Stimulated activated naive B cell treated with anti-CD40 and anti-IgM and Interleukin-4, amounts not matched to agents 10 μg/mL and 1 μg/mL and 100 μg/mL, for 72 hours (primary cell): ENCODE data around the gene DNPEP.
A peak's percentile ranks its signal among the peaks of the same experiment; 100 is the strongest.

Experiments
- ATAC-seq, 2 donors: fragments of 150-1000 bp; cut with Tn5 transposase; replicated peaks; 2 replicates each; pipeline ENCODE4 v1.10.0; 2021; ENCODE audit warnings: moderate library complexity in 1 of 2
- DNase-seq: peaks from one replicate; pipeline ENCODE4 v3.0.0; 2021
- H3K27ac Mint-ChIP-seq: one replicate; pipeline ENCODE4 v1.8.0; 2022; ENCODE audit warnings: mild to moderate bottlenecking, mixed read lengths
- H3K27me3 Mint-ChIP-seq, 2 donors: one replicate each; pipeline ENCODE4 v1.8.0; 2022; ENCODE audit warnings: mixed read lengths in 2 of 2
- H3K36me3 Mint-ChIP-seq, 2 donors: one replicate each; pipeline ENCODE4 v1.8.0; 2022; ENCODE audit warnings: mixed read lengths in 2 of 2, mild to moderate bottlenecking in 1 of 2
- H3K4me1 Mint-ChIP-seq, 2 donors: one replicate each; pipeline ENCODE4 v1.8.0; 2022; ENCODE audit warnings: mixed read lengths in 2 of 2, mild to moderate bottlenecking in 1 of 2
- H3K4me3 Mint-ChIP-seq, 2 donors: one replicate each; pipeline ENCODE4 v1.8.0; 2022; ENCODE audit warnings: mild to moderate bottlenecking in 2 of 2, mixed read lengths in 2 of 2, moderate library complexity in 1 of 2
- H3K9me3 Mint-ChIP-seq, 2 donors: one replicate each; pipeline ENCODE4 v1.8.0; 2022; ENCODE audit warnings: mixed read lengths in 2 of 2, mild to moderate bottlenecking in 1 of 2

Gene DNPEP

DNA sequence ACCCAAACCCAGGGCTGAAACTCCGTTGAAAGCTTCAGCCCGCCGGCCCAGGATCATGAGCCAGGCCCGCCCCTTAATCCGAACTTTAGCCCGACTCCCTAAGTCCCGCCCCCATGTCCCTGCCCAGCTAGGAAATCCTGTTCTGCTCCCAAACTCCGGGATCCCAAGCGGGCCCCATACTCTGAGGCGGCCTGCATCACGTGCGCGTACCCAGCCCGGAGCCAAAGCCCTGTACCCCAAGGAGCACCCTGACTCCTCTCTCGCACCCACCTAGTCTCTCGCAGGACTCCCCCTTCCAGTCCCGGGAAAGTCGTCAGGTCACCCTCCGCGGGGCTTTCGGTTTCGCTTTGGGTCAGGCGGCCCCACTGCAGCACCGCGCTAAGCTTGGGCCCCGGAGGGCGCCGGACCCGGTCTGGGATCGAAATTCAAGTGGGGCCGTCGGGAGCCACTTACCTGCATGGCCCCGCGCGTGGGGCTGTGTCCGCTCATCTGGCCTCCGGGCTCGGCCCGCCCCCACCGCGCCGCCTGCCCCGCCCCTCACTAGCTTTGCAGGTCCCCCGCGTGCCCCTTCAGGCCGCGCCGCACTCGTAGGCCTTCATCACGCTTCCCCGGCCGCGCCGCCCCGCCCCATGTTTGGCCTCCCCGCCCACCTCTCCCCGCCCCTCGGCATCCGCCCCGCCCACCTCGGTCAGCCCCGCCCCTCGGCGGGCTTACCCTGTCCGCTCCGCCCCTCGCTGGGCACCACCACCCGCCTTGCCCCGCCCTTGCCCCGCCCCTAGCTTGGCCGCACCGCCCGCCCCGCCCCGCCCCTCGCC, at the start of gene DNPEP:
DNPEP (minus strand) TSS at position 607 of the 815 bp plus-strand sequence; CDS start at position 489, 118 bp downstream.
- ATAC-seq (peak; percentile 68 to 74), DNase-seq (peak; percentile 88)
- H3K4me3 Mint-ChIP-seq, result peak within 1 kb of the TSS; percentile 96
- H3K36me3 Mint-ChIP-seq, result peaks cover 22 to 41% of the 10 kb centered on the region in 2 donors
- H3K4me1 Mint-ChIP-seq, result peaks cover 6 to 22% of the 10 kb centered on the region in 2 donors
- no peaks in the 10 kb centered on the region for H3K9me3 Mint-ChIP-seq
- H3K27ac Mint-ChIP-seq, result peak within 1 kb of the TSS; percentile 98
- peaks cover under 1% of the 10 kb centered on the region in 2 donors for H3K27me3 Mint-ChIP-seq

DNA sequence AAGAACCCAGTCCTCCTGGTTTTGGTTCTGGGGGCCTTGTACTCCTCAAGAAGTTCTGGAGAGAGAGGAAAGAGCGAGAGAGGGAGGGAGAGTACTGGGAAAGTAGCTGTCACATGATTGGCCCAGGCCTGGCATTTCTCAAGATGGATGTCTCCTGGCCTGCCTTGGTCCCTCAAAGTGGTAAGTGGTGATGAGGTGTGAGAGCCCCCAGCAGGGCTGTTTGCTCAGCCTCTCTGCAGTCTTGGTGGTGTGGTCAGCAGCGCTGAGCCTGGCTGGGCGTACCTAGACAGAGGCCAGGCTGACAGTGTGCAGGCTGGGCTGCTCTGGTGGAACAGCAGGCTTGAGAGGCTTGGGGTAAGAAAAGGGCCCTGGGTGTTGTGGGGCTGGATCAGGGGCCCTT, 49.4 kb upstream of the DNPEP start:
- peaks cover 24 to 27% of the 10 kb centered on the region in 2 donors for H3K27me3 Mint-ChIP-seq
- H3K4me3 Mint-ChIP-seq, result no peak overlapping the region

DNA sequence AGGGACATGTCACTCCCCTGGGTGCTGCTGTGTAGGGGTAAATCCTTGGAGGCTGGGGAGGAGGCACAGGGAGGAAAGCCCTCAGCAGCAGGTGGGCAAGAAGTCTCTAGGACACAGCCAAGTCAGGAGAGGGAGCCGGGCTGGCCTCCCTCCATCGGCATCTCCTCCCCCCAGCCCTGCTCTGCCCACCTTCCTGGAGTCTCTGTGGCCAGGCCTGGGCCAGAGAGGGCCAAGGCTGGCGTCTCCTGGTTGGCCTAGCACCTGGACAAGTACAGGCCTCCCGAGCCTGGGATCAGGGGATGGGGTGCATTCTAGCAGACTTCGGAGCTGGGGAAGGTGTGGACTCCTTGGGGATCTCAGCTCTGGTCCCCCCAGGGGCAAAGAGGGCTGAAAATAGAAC, 48.8 kb upstream of the DNPEP start:
- Mint-ChIP-seq H3K4me1 (peaks cover 7 to 8% of the 10 kb centered on the region in 2 donors), H3K9me3 (no peaks in the 10 kb centered on the region), H3K27ac (no peak overlapping the region), H3K4me3 (no peak overlapping the region), H3K27me3 (peaks cover 27 to 28% of the 10 kb centered on the region in 2 donors), H3K36me3 (no peaks in the 10 kb centered on the region)
- DNase-seq, result no peak
- ATAC-seq, result no peak

More for the DNA sequence above, 49.4 kb upstream of the DNPEP start:
- no peak for DNase-seq
- H3K36me3 Mint-ChIP-seq, result no peaks in the 10 kb centered on the region
- no peak overlapping the region for H3K27ac Mint-ChIP-seq
- peak in 1 of 2 donors; percentile 5 for ATAC-seq
- no peaks in the 10 kb centered on the region for H3K9me3 Mint-ChIP-seq
- peaks cover 9 to 10% of the 10 kb centered on the region in 2 donors for H3K4me1 Mint-ChIP-seq

DNA sequence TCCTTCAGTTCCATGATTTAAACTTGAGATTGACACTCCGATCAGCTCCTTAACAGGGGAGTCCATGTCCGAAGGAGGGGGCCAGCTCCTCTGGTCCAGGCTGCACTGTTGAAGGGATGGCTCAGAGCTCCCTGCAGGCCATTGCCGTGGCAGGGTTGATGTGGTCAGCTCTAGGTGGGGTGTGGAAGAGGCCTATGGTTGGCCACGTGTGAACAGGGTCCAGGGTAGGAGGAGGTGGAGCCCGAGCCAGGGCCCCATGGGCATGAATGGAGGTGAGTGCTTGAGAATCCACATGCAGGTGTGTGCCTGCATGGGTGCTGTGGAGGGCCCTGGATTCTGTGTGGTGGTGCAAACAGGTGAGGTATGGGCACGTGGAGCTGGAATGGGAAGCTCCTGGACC, 48.0 kb upstream of the DNPEP start:
- H3K36me3 Mint-ChIP-seq, result no peaks in the 10 kb centered on the region
- H3K27me3 Mint-ChIP-seq, result peaks cover 23 to 26% of the 10 kb centered on the region in 2 donors
- peaks cover 0 to under 1% of the 10 kb centered on the region in 2 donors for H3K4me1 Mint-ChIP-seq
- ATAC-seq, result no peak
- no peaks in the 10 kb centered on the region for H3K9me3 Mint-ChIP-seq
- H3K4me3 Mint-ChIP-seq, result no peak overlapping the region
- H3K27ac Mint-ChIP-seq, result no peak overlapping the region
- DNase-seq, result no peak

DNA sequence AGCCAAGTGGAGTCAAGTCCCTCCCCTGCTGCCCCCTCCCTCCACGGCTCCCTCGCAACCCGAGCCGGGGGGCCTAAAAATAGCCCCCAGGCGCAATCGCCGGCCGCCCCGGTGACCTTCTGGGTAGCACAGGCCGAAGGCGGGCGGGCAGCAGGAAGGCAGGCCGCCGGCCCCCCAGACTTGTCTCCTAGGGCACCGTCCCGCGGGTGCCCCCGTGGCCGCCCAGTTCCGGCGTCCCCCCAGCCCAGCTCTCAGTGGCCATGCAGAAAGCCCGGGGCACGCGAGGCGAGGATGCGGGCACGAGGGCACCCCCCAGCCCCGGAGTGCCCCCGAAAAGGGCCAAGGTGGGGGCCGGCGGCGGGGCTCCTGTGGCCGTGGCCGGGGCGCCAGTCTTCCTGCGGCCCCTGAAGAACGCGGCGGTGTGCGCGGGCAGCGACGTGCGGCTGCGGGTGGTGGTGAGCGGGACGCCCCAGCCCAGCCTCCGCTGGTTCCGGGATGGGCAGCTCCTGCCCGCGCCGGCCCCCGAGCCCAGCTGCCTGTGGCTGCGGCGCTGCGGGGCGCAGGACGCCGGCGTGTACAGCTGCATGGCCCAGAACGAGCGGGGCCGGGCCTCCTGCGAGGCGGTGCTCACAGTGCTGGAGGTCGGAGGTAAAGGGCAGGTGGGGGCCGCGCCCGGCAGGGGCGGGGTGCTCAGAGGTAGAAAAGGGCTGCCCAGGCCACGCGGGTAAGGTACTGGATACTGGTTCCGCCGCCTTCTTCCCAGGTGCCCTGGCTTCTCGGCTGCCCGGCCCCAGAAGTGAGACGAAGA, 47.2 kb upstream of the DNPEP start, which contains the start of gene SPEG:
SPEG (plus strand) TSS at position 126 of the 808 bp plus-strand sequence; CDS start at position 261, 135 bp downstream.
- no peak for ATAC-seq
- no peak for DNase-seq
- H3K36me3 Mint-ChIP-seq, result no peaks in the 10 kb centered on the region
- H3K27me3 Mint-ChIP-seq, result peaks cover 21 to 25% of the 10 kb centered on the region in 2 donors
- H3K4me3 Mint-ChIP-seq, result no peak within 1 kb of the TSS
- no peaks in the 10 kb centered on the region for H3K9me3 Mint-ChIP-seq
- H3K4me1 Mint-ChIP-seq, result no peaks in the 10 kb centered on the region
- H3K27ac Mint-ChIP-seq, result no peak within 1 kb of the TSS

DNA sequence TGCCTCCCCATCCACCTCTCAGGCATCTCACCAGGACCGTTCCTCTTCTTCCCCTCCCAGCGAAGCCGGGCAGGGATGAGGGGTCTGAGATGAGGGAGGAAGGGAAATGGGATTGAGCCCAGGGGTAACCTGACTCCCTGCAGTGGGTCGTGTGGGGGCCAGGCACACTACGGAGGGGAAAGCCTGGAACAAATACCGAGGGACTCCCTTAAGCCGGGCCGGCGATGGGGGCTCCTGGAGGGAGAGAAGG, 46.7 kb upstream of the DNPEP start:
- Mint-ChIP-seq H3K36me3 (no peaks in the 10 kb centered on the region), H3K27ac (no peak overlapping the region), H3K9me3 (no peaks in the 10 kb centered on the region), H3K4me1 (no peaks in the 10 kb centered on the region), H3K27me3 (peaks cover 21 to 25% of the 10 kb centered on the region in 2 donors), H3K4me3 (no peak overlapping the region)
- DNase-seq (no peak), ATAC-seq (no peak)

DNA sequence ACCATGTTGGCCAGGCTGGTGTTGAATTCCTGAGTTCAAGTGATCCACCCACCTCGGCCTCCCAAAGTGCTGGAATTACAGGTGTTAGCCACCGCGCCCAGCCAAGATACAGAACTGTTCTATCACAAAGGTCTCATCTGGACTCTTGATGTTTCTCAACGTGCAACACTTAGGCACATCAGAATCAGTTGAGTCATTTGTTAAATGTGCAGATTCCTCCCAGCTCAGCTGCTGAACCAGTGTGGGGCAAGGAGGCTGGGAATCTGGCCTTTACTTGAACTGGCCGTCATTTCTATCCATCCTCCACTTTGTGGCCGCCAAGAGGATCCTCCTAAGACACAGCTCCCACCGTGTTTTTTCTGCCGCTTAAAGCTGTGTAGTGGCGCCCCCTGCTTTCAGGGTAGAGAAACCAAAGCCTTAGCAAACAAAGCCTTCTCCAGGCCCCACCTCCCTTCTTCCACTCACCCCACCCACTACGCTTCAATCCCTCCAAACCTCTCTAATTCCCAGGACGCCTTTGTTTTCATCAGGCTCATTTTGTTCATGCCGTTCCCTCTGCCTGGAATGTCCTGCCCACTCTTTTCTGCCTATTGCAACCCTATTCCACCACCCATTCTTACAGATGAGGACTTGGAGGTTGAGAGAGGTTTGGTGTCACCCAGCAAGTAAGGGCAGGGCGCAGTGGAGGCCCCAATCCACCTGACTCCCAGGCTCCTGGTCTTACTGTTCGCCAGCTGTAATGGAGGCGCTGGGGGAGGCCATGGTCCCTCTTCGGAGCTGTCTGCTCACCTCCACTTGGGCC, 46.2 kb upstream of the DNPEP start:
- H3K27me3 Mint-ChIP-seq, result peaks cover 21 to 30% of the 10 kb centered on the region in 2 donors
- H3K9me3 Mint-ChIP-seq, result no peaks in the 10 kb centered on the region
- no peaks in the 10 kb centered on the region for H3K36me3 Mint-ChIP-seq
- no peak overlapping the region for H3K27ac Mint-ChIP-seq
- no peak overlapping the region for H3K4me3 Mint-ChIP-seq
- ATAC-seq, result no peak
- DNase-seq, result no peak
- H3K4me1 Mint-ChIP-seq, result no peaks in the 10 kb centered on the region

DNA sequence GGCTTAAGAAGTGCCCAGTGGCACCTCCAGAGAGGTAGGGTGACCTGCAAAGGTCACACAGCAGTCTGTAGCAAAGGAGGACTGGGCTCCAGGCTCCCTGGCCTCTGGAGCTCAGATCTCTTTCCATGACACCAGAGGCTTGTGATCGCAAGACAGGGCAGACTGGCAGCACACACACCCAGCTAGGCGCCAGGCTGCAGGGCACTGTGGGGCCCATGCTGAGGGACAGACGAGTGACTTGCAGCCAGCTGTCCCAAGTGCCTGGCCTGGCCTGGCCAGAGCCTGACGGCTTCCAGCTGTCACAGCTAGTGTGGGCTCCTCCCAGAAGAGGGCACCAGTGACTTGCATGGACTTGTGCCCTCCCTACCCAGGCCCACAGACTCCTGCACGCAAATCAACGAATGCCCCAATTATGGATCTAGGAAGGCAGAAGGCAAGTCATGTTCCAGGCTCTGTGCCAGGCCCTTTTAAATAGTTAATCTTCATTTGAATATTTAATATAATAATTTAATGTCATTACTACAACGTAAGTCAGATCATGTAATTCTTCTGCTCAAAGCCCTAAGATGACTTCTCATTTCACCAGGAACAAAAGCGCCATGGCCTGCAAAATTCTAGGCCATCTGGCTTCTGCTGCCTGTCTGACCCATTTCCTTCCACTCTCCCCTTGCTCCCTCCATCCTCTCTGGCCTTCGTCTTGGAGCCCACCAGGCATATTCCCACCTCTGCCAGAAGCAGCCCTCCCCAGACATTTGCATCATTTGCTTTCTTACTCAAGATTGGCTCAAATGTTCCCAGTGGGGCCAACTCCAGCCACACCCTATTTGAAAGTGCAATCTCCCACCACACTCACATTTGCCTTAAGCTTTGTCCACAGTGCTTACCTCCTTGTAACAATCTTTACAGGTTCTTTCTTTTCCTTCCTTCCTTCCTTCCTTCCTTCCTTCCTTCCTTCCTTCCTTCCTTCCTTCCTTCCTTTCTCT, 43.2 kb upstream of the DNPEP start:
- peak; percentile 42 for ATAC-seq
- no peak for DNase-seq
- no peaks in the 10 kb centered on the region for H3K36me3 Mint-ChIP-seq
- no peaks in the 10 kb centered on the region for H3K4me1 Mint-ChIP-seq
- no peaks in the 10 kb centered on the region for H3K9me3 Mint-ChIP-seq
- peaks cover 39 to 54% of the 10 kb centered on the region in 2 donors for H3K27me3 Mint-ChIP-seq
- H3K27ac Mint-ChIP-seq, result no peak overlapping the region
- H3K4me3 Mint-ChIP-seq, result no peak overlapping the region

DNA sequence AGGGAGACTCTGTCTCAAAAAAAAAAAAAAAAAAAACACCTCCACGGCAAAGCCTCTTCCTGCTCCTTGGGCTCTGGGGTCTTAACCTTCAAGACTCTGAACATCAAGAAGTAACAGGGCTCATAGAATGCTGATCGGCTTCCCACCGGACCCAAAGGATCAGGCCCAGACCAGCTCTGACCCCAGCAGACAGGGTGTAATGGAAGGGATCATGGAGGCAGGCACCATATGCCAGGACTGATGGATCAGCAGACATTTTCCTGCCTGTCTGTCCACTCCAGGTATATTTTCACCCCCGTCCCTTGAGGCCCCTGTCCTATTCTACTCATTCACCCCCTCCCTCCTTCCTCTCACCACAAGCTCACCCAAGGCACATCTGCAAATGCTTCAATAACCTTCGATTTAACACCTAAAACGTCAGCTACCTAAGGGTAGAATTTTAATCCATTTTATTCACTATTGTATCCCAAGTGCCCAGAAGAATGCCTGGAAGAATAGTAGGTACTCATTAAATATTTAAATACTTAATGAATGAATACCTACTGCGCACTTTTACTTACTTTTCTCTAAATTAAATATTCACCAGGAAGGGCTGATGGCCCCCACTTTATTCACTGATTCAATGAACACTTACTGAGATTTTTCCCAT, 42.4 kb upstream of the DNPEP start:
- no peak overlapping the region for H3K4me3 Mint-ChIP-seq
- no peaks in the 10 kb centered on the region for H3K4me1 Mint-ChIP-seq
- DNase-seq (no peak), ATAC-seq (no peak)
- H3K27me3 Mint-ChIP-seq, result peaks cover 47 to 63% of the 10 kb centered on the region in 2 donors
- no peaks in the 10 kb centered on the region for H3K36me3 Mint-ChIP-seq
- H3K27ac Mint-ChIP-seq, result no peak overlapping the region
- H3K9me3 Mint-ChIP-seq, result no peaks in the 10 kb centered on the region

DNA sequence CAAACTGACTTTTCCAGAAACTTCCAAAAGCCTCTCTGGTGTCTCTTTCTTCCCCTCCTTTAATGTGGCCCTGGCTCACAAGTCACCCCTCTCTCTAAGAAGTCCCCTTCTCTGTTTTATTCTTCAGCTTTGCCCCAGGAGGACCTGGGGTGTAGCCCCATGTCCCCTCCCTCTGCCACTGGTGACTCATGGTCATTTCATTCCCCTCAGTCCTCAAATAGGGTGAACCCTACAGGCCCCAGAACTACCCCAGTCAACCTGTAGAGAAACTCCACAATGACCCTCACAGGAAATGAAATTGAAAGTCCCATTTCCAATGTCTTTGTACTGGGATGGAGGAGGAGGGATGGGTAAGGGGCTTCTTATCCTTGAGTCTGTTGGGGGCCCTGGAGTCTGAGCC, 40.8 kb upstream of the DNPEP start:
- Mint-ChIP-seq H3K9me3 (no peaks in the 10 kb centered on the region), H3K27me3 (peaks cover 42 to 63% of the 10 kb centered on the region in 2 donors), H3K27ac (no peak overlapping the region), H3K4me3 (no peak overlapping the region), H3K4me1 (no peaks in the 10 kb centered on the region), H3K36me3 (no peaks in the 10 kb centered on the region)
- ATAC-seq (no peak), DNase-seq (no peak)

DNA sequence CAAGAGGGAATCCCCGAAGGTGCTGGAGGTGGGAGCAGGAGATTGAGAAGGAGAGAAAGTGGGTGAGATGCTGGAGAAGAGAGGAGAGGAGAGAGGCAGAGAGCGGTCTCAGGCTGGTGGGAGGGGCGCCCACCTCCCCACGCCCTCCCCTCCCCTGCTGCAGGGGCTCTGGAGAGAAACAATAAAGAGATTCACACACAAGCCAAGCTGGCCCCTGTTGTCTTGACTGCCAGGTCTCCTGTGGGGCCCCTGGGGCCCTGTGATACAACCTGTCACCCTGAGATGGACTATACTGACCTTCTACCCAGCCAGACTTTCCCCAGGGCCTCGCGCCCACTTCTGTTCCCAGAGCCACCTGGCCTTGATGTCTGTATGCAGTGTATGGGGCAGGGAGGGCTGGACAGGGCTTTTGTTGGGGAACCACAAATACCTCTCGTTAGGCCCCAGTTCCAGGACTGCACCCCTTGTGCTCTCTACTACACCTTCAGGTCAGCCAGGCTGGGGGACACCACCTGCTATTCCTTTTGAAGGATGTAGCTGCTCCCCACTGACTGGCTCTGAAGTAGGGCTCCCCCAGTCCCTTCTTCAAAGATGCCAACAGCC, 38.9 kb upstream of the DNPEP start:
- H3K9me3 Mint-ChIP-seq, result no peaks in the 10 kb centered on the region
- no peak for DNase-seq
- no peaks in the 10 kb centered on the region for H3K36me3 Mint-ChIP-seq
- H3K27me3 Mint-ChIP-seq, result peaks cover 43 to 63% of the 10 kb centered on the region in 2 donors
- no peak overlapping the region for H3K27ac Mint-ChIP-seq
- H3K4me3 Mint-ChIP-seq, result no peak overlapping the region
- H3K4me1 Mint-ChIP-seq, result no peaks in the 10 kb centered on the region
- ATAC-seq, result no peak

DNA sequence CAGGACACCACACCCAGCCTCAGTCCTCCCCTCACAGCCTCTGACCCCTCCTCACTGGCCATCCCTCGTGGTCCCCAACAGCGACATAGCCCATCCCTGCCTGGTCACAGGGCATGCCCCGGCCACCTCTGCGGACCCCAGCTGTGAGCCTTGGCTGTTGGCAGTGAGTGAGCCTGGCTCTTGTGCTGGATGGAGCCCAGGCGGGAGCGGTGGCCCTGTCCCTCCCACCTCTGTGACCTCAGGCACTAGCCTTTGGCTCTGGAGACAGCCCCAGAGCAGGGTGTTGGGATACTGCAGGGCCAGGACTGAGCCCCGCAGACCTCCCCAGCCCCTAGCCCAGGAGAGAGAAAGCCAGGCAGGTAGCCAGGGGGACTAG, 38.3 kb upstream of the DNPEP start:
- H3K4me1 Mint-ChIP-seq, result no peaks in the 10 kb centered on the region
- ATAC-seq (no peak), DNase-seq (no peak)
- no peak overlapping the region for H3K4me3 Mint-ChIP-seq
- H3K27me3 Mint-ChIP-seq, result peaks cover 41 to 62% of the 10 kb centered on the region in 2 donors
- H3K9me3 Mint-ChIP-seq, result no peaks in the 10 kb centered on the region
- H3K36me3 Mint-ChIP-seq, result no peaks in the 10 kb centered on the region
- H3K27ac Mint-ChIP-seq, result no peak overlapping the region
